Fibroblast of villous mesenchyme (primary cell): Measurements from ENCODE around the gene SLC4A8. TPM values are rescaled to one million over a fixed set of nuclear protein-coding genes. Genes with fewer than 3 reads are reported as not detected.
A peak's percentile ranks its signal among the peaks of the same experiment; 100 is the strongest.

Source experiments
- DNase-seq: peaks from one replicate; pipeline ENCODE4 v3.0.0-alpha.2; 2010; ENCODE audit warnings: low read depth
- H3K4me3 ChIP-seq: 2 replicates; pipeline ENCODE4 v1.5.1; 2011; ENCODE audit warnings: low read depth, mild to moderate bottlenecking, low read length
- CTCF ChIP-seq: IDR thresholded peaks from 2 replicates; pipeline ENCODE4 v1.5.1; 2012; ENCODE audit warnings: low read depth, mild to moderate bottlenecking, low read length; ENCODE audit not compliant: insufficient read depth
- total RNA-seq: library from RNA; depleted of rRNA; stranded (reverse); fragments of >200 nt; gene quantifications from 2 replicates; pipeline ENCODE4 v1.2.3, GENCODE V29; 2012

Gene SLC4A8
- total RNA-seq, 1 donor: 6.9 TPM

GRCh38 chr12:51409846-51410245 is 14.8 kb upstream of the SLC4A8 start:
- H3K4me3 ChIP-seq: no peak overlapping the region

DNA sequence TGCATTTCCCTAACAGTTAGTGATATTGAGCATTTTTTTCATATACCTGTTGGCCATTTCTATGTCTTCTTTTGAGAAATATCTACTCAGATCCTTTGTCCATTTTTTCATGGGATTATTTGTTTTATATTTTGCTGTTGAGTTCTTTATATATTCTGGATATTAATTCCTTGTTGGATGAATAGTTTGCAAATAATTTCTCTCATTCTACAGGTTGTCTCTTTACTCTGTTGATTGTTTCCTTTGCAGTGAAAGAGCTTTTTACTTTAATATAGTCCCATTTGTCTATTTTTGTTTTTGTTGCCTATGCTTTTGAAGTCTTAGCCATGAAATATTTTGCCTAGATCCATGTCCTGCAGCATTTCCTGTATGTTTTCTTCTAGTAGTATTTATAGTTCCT is 11.5 kb upstream of the SLC4A8 start:
- H3K4me3 ChIP-seq: no peak overlapping the region
- no peak for TF ChIP-seq CTCF
- DNase-seq: no peak

More at GRCh38 chr12:51409846-51410245, 14.8 kb upstream of the SLC4A8 start:
- no peak for TF ChIP-seq CTCF
- DNase-seq: no peak

DNA sequence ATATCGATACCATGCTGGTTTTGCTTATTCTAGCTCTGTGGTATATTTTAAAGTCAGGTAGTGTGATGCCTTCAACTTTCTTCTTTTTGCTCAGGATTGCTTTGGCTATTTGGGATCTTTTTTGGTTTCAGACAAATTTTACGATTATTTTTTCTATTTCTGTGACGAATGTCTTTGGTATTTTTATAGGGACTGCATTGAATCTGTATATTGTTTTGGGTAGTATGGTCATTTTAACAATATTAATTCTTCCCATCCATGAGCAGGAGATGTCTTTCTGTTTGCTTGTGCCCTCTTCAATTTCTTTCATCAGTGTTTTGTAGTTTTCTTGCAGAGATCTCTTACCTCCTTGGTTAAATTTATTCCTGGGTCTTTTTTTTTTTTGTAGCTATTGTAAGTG is 10.8 kb upstream of the SLC4A8 start:
- no peak for DNase-seq
- H3K4me3 ChIP-seq: no peak overlapping the region
- TF ChIP-seq CTCF: no peak

DNA sequence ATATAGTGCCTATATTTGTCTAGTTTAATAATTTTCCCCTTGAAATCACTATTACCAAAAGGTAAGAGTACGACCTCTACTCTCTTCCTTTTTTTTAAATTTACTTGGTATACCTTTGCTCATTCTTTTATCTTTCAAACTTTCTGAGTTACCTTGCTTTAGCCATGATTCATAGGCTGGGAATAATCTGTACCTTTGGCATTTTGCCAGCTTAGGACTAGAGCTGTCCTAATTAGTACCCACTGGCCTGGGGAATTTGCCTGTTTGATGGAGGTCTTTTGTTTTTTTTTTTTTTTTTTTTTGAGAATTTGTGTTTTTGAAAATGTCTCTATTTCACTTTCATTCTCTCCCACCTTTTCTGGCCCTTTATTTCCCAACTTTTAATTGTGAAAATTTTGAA is 8.7 kb upstream of the SLC4A8 start:
- DNase-seq: no peak
- TF ChIP-seq CTCF: no peak
- H3K4me3 ChIP-seq: no peak overlapping the region

DNA sequence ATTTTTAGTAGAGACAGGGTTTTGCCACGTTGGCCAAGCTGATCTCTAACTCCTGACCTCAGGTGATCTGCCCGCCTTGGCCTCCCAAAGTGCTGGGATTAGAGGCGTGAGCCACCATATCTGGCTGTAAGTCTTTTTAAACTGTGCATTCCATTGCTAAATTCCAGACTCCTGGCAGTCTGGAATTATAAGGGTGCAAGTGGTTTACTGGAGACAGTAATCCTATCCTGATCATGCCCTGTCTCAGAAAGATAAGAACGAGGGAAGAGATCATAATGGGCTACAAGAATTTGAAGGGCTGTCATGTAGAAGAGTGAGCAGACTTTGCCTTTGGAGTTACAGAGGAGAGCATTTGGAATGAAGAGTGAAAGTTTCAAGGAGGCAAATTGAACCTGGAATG is 6.8 kb upstream of the SLC4A8 start:
- H3K4me3 ChIP-seq: no peak overlapping the region
- TF ChIP-seq CTCF: no peak
- DNase-seq: no peak

- TF ChIP-seq CTCF: no peak
- DNase-seq: no peak
- no peak overlapping the region for H3K4me3 ChIP-seq
Observed at GRCh38 chr12:51419425-51420193, 5.0 kb upstream of the SLC4A8 start.

- DNase-seq: peak; percentile 72
- no peak overlapping the region for H3K4me3 ChIP-seq
- peak; percentile 71 for TF ChIP-seq CTCF
Observed at GRCh38 chr12:51421266-51421884, 3.3 kb upstream of the SLC4A8 start.
